Glutamatergic neuron (in vitro differentiated cells): ENCODE measurements around the gene LAMA5. TPM values are rescaled to one million over a fixed set of nuclear protein-coding genes. Genes with fewer than 3 reads are reported as not detected.
A peak's percentile ranks its signal among the peaks of the same experiment; 100 is the strongest.

Source experiments
- DNase-seq: peaks from one replicate; pipeline ENCODE4 v3.0.0; 2022
- H3K27ac Mint-ChIP-seq: one replicate; pipeline ENCODE4 v1.8.0; 2020; ENCODE audit warnings: mild to moderate bottlenecking, mixed read lengths, inconsistent platforms; ENCODE audit not compliant: unreplicated experiment
- H3K27me3 Mint-ChIP-seq: one replicate; pipeline ENCODE4 v1.8.0; 2020; ENCODE audit warnings: mild to moderate bottlenecking, moderate library complexity, mixed read lengths, inconsistent platforms; ENCODE audit not compliant: unreplicated experiment
- H3K36me3 Mint-ChIP-seq: one replicate; pipeline ENCODE4 v1.8.0; 2020; ENCODE audit warnings: mild to moderate bottlenecking, mixed read lengths, inconsistent platforms; ENCODE audit not compliant: unreplicated experiment
- H3K4me1 Mint-ChIP-seq: one replicate; pipeline ENCODE4 v1.8.0; 2020; ENCODE audit warnings: mild to moderate bottlenecking, low read depth, mixed read lengths, inconsistent platforms; ENCODE audit not compliant: unreplicated experiment
- H3K4me3 Mint-ChIP-seq: one replicate; pipeline ENCODE4 v1.8.0; 2020; ENCODE audit warnings: mild to moderate bottlenecking, mixed read lengths, inconsistent platforms; ENCODE audit not compliant: unreplicated experiment
- H3K9me3 Mint-ChIP-seq: one replicate; pipeline ENCODE4 v1.8.0; 2020; ENCODE audit warnings: mild to moderate bottlenecking, moderate library complexity, mixed read lengths, inconsistent platforms; ENCODE audit not compliant: unreplicated experiment
- CTCF ChIP-seq: fragments of 200-600 bp; sonication (generic); IDR thresholded peaks from one replicate; pipeline ENCODE4 v1.5.0; 2021; ENCODE audit not compliant: partially characterized antibody, unreplicated experiment
- total RNA-seq: library from RNA; stranded (reverse); fragmentation: NEBNext Ultra II Directional; extraction: Animal tissue kit (Norgen Biotek cat#: 25700); gene quantifications from one replicate; pipeline ENCODE4 v1.2.1, GENCODE V29; 2021; ENCODE audit not compliant: unreplicated experiment

Gene LAMA5
- total RNA-seq, 1 donor from 2014 or later: 724 TPM

GRCh38 chr20:62365814-62366369 is 1.2 kb downstream of the LAMA5 start:
- TF ChIP-seq CTCF: no peak
- H3K4me3 Mint-ChIP-seq: peak overlapping the region; percentile 84
- DNase-seq: peak; percentile 44
- H3K27ac Mint-ChIP-seq: no peak overlapping the region
- no peaks in the 10 kb centered on the region for H3K36me3 Mint-ChIP-seq
- H3K9me3 Mint-ChIP-seq: peaks cover 6% of the 10 kb centered on the region
- peaks cover 8% of the 10 kb centered on the region for H3K4me1 Mint-ChIP-seq
- H3K27me3 Mint-ChIP-seq: peaks cover 10% of the 10 kb centered on the region

- peaks cover 7% of the 10 kb centered on the region for H3K4me1 Mint-ChIP-seq
- H3K4me3 Mint-ChIP-seq: peak overlapping the region; percentile 84
- peaks cover 6% of the 10 kb centered on the region for H3K9me3 Mint-ChIP-seq
- H3K27me3 Mint-ChIP-seq: peaks cover 10% of the 10 kb centered on the region
- H3K36me3 Mint-ChIP-seq: no peaks in the 10 kb centered on the region
- DNase-seq: peak; percentile 28
- TF ChIP-seq CTCF: no peak
- H3K27ac Mint-ChIP-seq: peak overlapping the region; percentile 28
Measured at GRCh38 chr20:62364911-62365736, 2.0 kb downstream of the LAMA5 start.

- Mint-ChIP-seq H3K27me3 (peaks cover 6% of the 10 kb centered on the region), H3K4me3 (peak overlapping the region; percentile 84), H3K9me3 (peaks cover 3% of the 10 kb centered on the region), H3K36me3 (no peaks in the 10 kb centered on the region), H3K4me1 (peaks cover 4% of the 10 kb centered on the region), H3K27ac (peak overlapping the region; percentile 64)
- peak; percentile 67 for DNase-seq
- no peak for TF ChIP-seq CTCF
Measured at GRCh38 chr20:62363920-62364851, 2.9 kb downstream of the LAMA5 start.

- Mint-ChIP-seq H3K27me3 (peaks cover 4% of the 10 kb centered on the region), H3K4me3 (peak overlapping the region; percentile 75), H3K27ac (peak overlapping the region; percentile 82), H3K36me3 (no peaks in the 10 kb centered on the region), H3K9me3 (peaks cover 4% of the 10 kb centered on the region), H3K4me1 (peaks cover 7% of the 10 kb centered on the region)
- peak; percentile 45 for DNase-seq
- no peak for TF ChIP-seq CTCF
Measured at GRCh38 chr20:62362991-62363919, 3.9 kb downstream of the LAMA5 start.
